ENCODE data around the gene F2R. TPM values are rescaled to one million over a fixed set of nuclear protein-coding genes. Genes with fewer than 3 reads are reported as not detected.

F2R gene
- total and polyA plus RNA-seq, 2 of the 8 experiments (the other 6 are each of a cell fraction or from before 2014, with no cell fraction given): 23.8 to 29.1 TPM

GRCh38 chr5:76742583-76742982 is 26.7 kb downstream of the F2R start:
- Histone ChIP-seq H4K91ac (replicated peaks; ENCODE audit: insufficient read length, low read length) (no peak overlapping the region), H3K27me3 (replicated peaks in 1 of 4; ENCODE audit: control insufficient read depth in 3 of 4, extremely low read depth in 1 of 4, insufficient read depth in 3 of 4, low read length in 3 of 4) (no peaks in the 10 kb centered on the region), H3K14ac (ENCODE audit: insufficient read length) (no peak overlapping the region), H2BK5ac (ENCODE audit: low read depth, low read length) (no peak overlapping the region), H3K36me3 (ENCODE audit: control insufficient read depth in 2 of 4, insufficient read depth in 4 of 4, low read length in 3 of 4) (no peaks in the 10 kb centered on the region), H3K27ac (ENCODE audit: low read depth, low read length) (no peak overlapping the region), H3K23me2 (ENCODE audit: low read depth, low read length) (no peaks in the 10 kb centered on the region), H3K79me1 (ENCODE audit: low read depth, low read length) (no peaks in the 10 kb centered on the region; the same call in 1 of the 2 replicates), H4K20me1 (replicated peaks in 1 of 2; ENCODE audit: control insufficient read depth in 1 of 2, insufficient read depth in 2 of 2, low read length in 2 of 2) (no peaks in the 10 kb centered on the region), H3K9me3 (ENCODE audit: insufficient read depth in 2 of 2, low read depth in 1 of 2, low read length in 1 of 2) (no peaks in the 10 kb centered on the region), H3K4me3 (ENCODE audit: extremely low read depth in 1 of 4, insufficient read depth in 2 of 4, low read depth in 3 of 4, low read length in 4 of 4) (no peak overlapping the region), H2BK20ac (ENCODE audit: low read length) (no peak overlapping the region), H3K79me2 (ENCODE audit: control insufficient read depth in 1 of 2, insufficient read depth in 2 of 2, low read length in 2 of 2) (no peaks in the 10 kb centered on the region), H3K9ac (replicated peaks in 1 of 4; ENCODE audit: extremely low read depth in 1 of 4, low read depth in 3 of 4, low read length in 3 of 4) (no peak overlapping the region), H3K56ac (replicated peaks; ENCODE audit: insufficient read length, low read depth, low read length) (no peak overlapping the region), H2AK5ac (ENCODE audit: low read depth, low read length) (no peak overlapping the region), H2BK120ac (replicated peaks; ENCODE audit: low read depth, low read length) (no peak overlapping the region), H2BK12ac (ENCODE audit: low read depth, low read length) (no peak overlapping the region), H3K4me1 (replicated peaks in 1 of 4; ENCODE audit: control insufficient read depth in 3 of 4, insufficient read depth in 4 of 4, low read length in 3 of 4) (peaks cover 0 to 3% (median 0%) of the 10 kb centered on the region in 4 experiments; a peak in 1 of 7 replicates), H2AFZ (ENCODE audit: low read length) (no peak overlapping the region), H2BK15ac (ENCODE audit: low read length) (no peak overlapping the region), H4K8ac (ENCODE audit: extremely low read depth, insufficient read depth, low read length) (no peak overlapping the region), H4K5ac (ENCODE audit: insufficient read length, low read depth, low read length) (no peak overlapping the region), H3K4me2 (ENCODE audit: insufficient read depth in 1 of 2, low read depth in 2 of 2, low read length in 2 of 2) (no peak overlapping the region), H3K18ac (ENCODE audit: extremely low read depth, low read length) (no peak overlapping the region), H3K4ac (replicated peaks; ENCODE audit: insufficient read length, low read depth, low read length) (no peak overlapping the region), H3K23ac (ENCODE audit: insufficient read length) (no peak overlapping the region)
- FAIRE-seq (no peak), DNase-seq (ENCODE audit: low read depth in 1 of 2, low spot score in 2 of 2) (no peak)
- CTCF ChIA-PET (ENCODE audit: partially characterized antibody): interaction anchor here (1.0 kb wide), 1 partner anchor 13 kb away, joined by 4 read pairs; no protein-coding TSS in a partner anchor
- POLR2A ChIA-PET (ENCODE audit: partially characterized antibody): no interaction called here
- WGBS, 2 experiments (ENCODE audit: extremely low coverage in 1 of 2, insufficient coverage in 1 of 2, insufficient read length in 1 of 2, insufficient replicate concordance in 2 of 2, low coverage in 1 of 2, low lambda C conversion rate in 2 of 2, missing lambda C conversion rate in 1 of 2): 89% methylated on average over 4 of the region's 4 CpGs; no CpG with 5 or more reads in 1 of the 2 experiments
- TF ChIP-seq HDAC2 (IDR thresholded peaks at IDR 0.05; ENCODE audit: borderline replicate concordance in 1 of 2, low read depth in 2 of 2, low read length in 2 of 2) (no peak), JUND (IDR thresholded peaks at IDR 0.05; ENCODE audit: low read length) (no peak), CHD2 (IDR thresholded peaks at IDR 0.05; ENCODE audit: low read length) (no peak), ASH2L (IDR thresholded peaks at IDR 0.05; ENCODE audit: low read length) (no peak), ATF3 (IDR thresholded peaks at IDR 0.05; ENCODE audit: insufficient read depth, low read depth, low read length) (no peak), MAX (IDR thresholded peaks at IDR 0.05) (no peak), RXRA (IDR thresholded peaks at IDR 0.05; ENCODE audit: insufficient read depth, low read depth, low read length) (no peak), CTCF (IDR thresholded peaks at IDR 0.05; ENCODE audit: control extremely low read depth in 1 of 3, insufficient read depth in 1 of 3, low read depth in 1 of 3, low read length in 3 of 3) (no peak), NRF1 (IDR thresholded peaks at IDR 0.05; ENCODE audit: low read depth, low read length) (no peak), YY1 (IDR thresholded peaks at IDR 0.05; ENCODE audit: low read depth, low read length) (no peak), TBP (IDR thresholded peaks at IDR 0.05; ENCODE audit: low read depth, low read length) (no peak)

Measured in H1 (cell line).